RWPE2 (cell line): ENCODE measurements around the gene PLPP3.

Experiments
- ATAC-seq: fragments of 200-7000 bp; cut with Tn5 transposase; 3 replicates; pipeline ENCODE4 v1.9.1; 2021; ENCODE audit warnings: low read depth
- DNase-seq: peaks from one replicate; pipeline ENCODE4 v3.0.0-alpha.2; 2020; ENCODE audit warnings: low spot score
- H3K27ac ChIP-seq: fragments of 450-650 bp; 2 replicates; pipeline ENCODE4 v1.5.1; 2017; ENCODE audit warnings: mild to moderate bottlenecking; ENCODE audit not compliant: poor library complexity, severe bottlenecking
- H3K27me3 ChIP-seq: fragments of 250-450 bp; sonication (Bioruptor Pico); 2 replicates; pipeline ENCODE4 v1.5.1; 2021; ENCODE audit warnings: mild to moderate bottlenecking, moderate library complexity; ENCODE audit not compliant: insufficient read depth, poor library complexity, severe bottlenecking
- H3K36me3 ChIP-seq: fragments of 250-450 bp; sonication (Bioruptor Pico); 2 replicates; pipeline ENCODE4 v1.5.1; 2020; ENCODE audit warnings: low read depth, mild to moderate bottlenecking, moderate library complexity
- H3K4me1 ChIP-seq: fragments of 250-450 bp; sonication (Bioruptor Pico); 2 replicates; pipeline ENCODE4 v1.5.1; 2021; ENCODE audit warnings: mild to moderate bottlenecking, moderate library complexity; ENCODE audit not compliant: insufficient read depth, poor library complexity, severe bottlenecking
- H3K4me3 ChIP-seq: fragments of 250-450 bp; sonication (Bioruptor Pico); 2 replicates; pipeline ENCODE4 v1.5.1; 2021; ENCODE audit warnings: mild to moderate bottlenecking, moderate library complexity; ENCODE audit not compliant: severe bottlenecking
- H3K9me3 ChIP-seq: fragments of 250-450 bp; sonication (Bioruptor Pico); 2 replicates; pipeline ENCODE4 v1.5.1; 2021; ENCODE audit warnings: mild to moderate bottlenecking, moderate library complexity; ENCODE audit not compliant: severe bottlenecking
- CTCF ChIP-seq: fragments of 450-650 bp; IDR thresholded peaks from one replicate; pipeline ENCODE4 v1.5.1; 2017; ENCODE audit warnings: mild to moderate bottlenecking, moderate library complexity; ENCODE audit not compliant: poor library complexity, severe bottlenecking

Gene PLPP3

GRCh38 chr1:56457756-56458375 lies 121.5 kb downstream of the PLPP3 start:
- H3K4me3 ChIP-seq, result no peak overlapping the region
- no peak for TF ChIP-seq CTCF

GRCh38 chr1:56456435-56457101 lies 122.8 kb downstream of the PLPP3 start:
- no peaks in the 10 kb centered on the region for H3K36me3 ChIP-seq
- H3K27ac ChIP-seq, result no peak overlapping the region
- H3K4me3 ChIP-seq, result no peak overlapping the region
- H3K4me1 ChIP-seq, result no peaks in the 10 kb centered on the region
- TF ChIP-seq CTCF, result no peak
- DNase-seq (no peak), ATAC-seq (peak; percentile 95)
- H3K27me3 ChIP-seq, result no peaks in the 10 kb centered on the region
- H3K9me3 ChIP-seq, result no peaks in the 10 kb centered on the region

More at GRCh38 chr1:56457756-56458375, 121.5 kb downstream of the PLPP3 start:
- no peaks in the 10 kb centered on the region for H3K4me1 ChIP-seq
- no peaks in the 10 kb centered on the region for H3K27me3 ChIP-seq
- DNase-seq (no peak), ATAC-seq (no peak)
- no peaks in the 10 kb centered on the region for H3K36me3 ChIP-seq
- H3K27ac ChIP-seq, result no peak overlapping the region
- no peaks in the 10 kb centered on the region for H3K9me3 ChIP-seq

- H3K4me1 ChIP-seq, result no peaks in the 10 kb centered on the region
- no peak for TF ChIP-seq CTCF
- no peaks in the 10 kb centered on the region for H3K9me3 ChIP-seq
- H3K36me3 ChIP-seq, result no peaks in the 10 kb centered on the region
- no peaks in the 10 kb centered on the region for H3K27me3 ChIP-seq
- DNase-seq (no peak), ATAC-seq (no peak)
- H3K27ac ChIP-seq, result no peak overlapping the region
- H3K4me3 ChIP-seq, result no peak overlapping the region
These were observed 125.8 kb downstream of the PLPP3 start for GRCh38 chr1:56453417-56454078.

GRCh38 chr1:56453016-56453415 lies 126.3 kb downstream of the PLPP3 start:
- Histone ChIP-seq H3K4me3 (no peak overlapping the region), H3K9me3 (no peaks in the 10 kb centered on the region), H3K36me3 (no peaks in the 10 kb centered on the region), H3K4me1 (no peaks in the 10 kb centered on the region), H3K27me3 (no peaks in the 10 kb centered on the region), H3K27ac (no peak overlapping the region)
- TF ChIP-seq CTCF, result no peak
- ATAC-seq (no peak), DNase-seq (no peak)
